Endodermal cell (in vitro differentiated cells): ENCODE results near the gene IFI27L1. TPM values are rescaled to one million over a fixed set of nuclear protein-coding genes. Genes with fewer than 3 reads are reported as not detected.

Source experiments
- DNase-seq: peaks from one replicate; pipeline ENCODE4 v3.0.0-alpha.2; 2017
- H3K27ac ChIP-seq: 2 replicates; pipeline ENCODE4 v1.5.1; 2013; ENCODE audit warnings: mild to moderate bottlenecking, low read depth, low read length, moderate library complexity
- H3K27me3 ChIP-seq: 2 replicates; pipeline ENCODE4 v1.6.1; 2013; ENCODE audit warnings: mild to moderate bottlenecking, low read length, moderate library complexity; ENCODE audit not compliant: insufficient read depth, control insufficient read depth, poor library complexity, severe bottlenecking
- H3K36me3 ChIP-seq: 2 replicates; pipeline ENCODE4 v1.7.0; 2013; ENCODE audit warnings: mild to moderate bottlenecking, low read length, moderate library complexity; ENCODE audit not compliant: control insufficient read depth, insufficient read depth
- H3K4me1 ChIP-seq: one replicate; pipeline ENCODE4 v1.7.0; 2013; ENCODE audit warnings: low read length; ENCODE audit not compliant: control insufficient read depth, insufficient read depth
- H3K4me3 ChIP-seq: 2 replicates; pipeline ENCODE4 v1.5.1; 2013; ENCODE audit warnings: mild to moderate bottlenecking, low read length, moderate library complexity
- H3K9ac ChIP-seq: 2 replicates; pipeline ENCODE4 v1.6.1; 2013; ENCODE audit warnings: mild to moderate bottlenecking, low read length, moderate library complexity; ENCODE audit not compliant: poor library complexity, severe bottlenecking; ENCODE audit errors: extremely low read depth
- H3K9me3 ChIP-seq: 2 replicates; pipeline ENCODE4 v1.6.1; 2013; ENCODE audit warnings: mild to moderate bottlenecking, low read length, moderate library complexity; ENCODE audit not compliant: control insufficient read depth
- H3K27ac Mint-ChIP-seq: 2 replicates; pipeline ENCODE4 v1.8.0; 2020; ENCODE audit warnings: mixed read lengths
- H3K27me3 Mint-ChIP-seq: 2 replicates; pipeline ENCODE4 v1.8.0; 2021; ENCODE audit warnings: mild to moderate bottlenecking, mixed read lengths; ENCODE audit not compliant: insufficient read depth
- H3K36me3 Mint-ChIP-seq: 2 replicates; pipeline ENCODE4 v1.8.0; 2020; ENCODE audit warnings: low read depth, mixed read lengths
- H3K4me1 Mint-ChIP-seq: 2 replicates; pipeline ENCODE4 v1.8.0; 2020; ENCODE audit warnings: mixed read lengths
- H3K4me3 Mint-ChIP-seq: 2 replicates; pipeline ENCODE4 v1.8.0; 2020; ENCODE audit warnings: mild to moderate bottlenecking, moderate library complexity, mixed read lengths
- H3K9me3 Mint-ChIP-seq: 2 replicates; pipeline ENCODE4 v1.8.0; 2020; ENCODE audit warnings: mild to moderate bottlenecking, mixed read lengths
- CTCF ChIP-seq: fragments of 200-600 bp; sonication (generic); conservative IDR thresholded peaks from 2 replicates; pipeline ENCODE4 v1.5.0; 2021; ENCODE audit warnings: antibody characterized with exemption, mild to moderate bottlenecking
- WGBS, 2 experiments: methylation state at CpG; one replicate each; pipeline versions ENCODE4 v1.1.5 to v1.1.7; 2013; ENCODE audit warnings: missing lambda C conversion rate in 2 of 2, mixed read lengths in 1 of 2; ENCODE audit not compliant: insufficient coverage in 1 of 2, insufficient read length in 1 of 2; 5-methylcytosine and 5-hydroxymethylcytosine counted together
- total RNA-seq, 2 donors: library from RNA; stranded (reverse); fragmentation: NEBNext Ultra II Directional in 1 of 2; extraction: Animal tissue kit (Norgen Biotek cat#: 25700) in 1 of 2; gene quantifications; 2 replicates in 1 of 2; 3 replicates in 1 of 2; pipeline ENCODE4 v1.2.1, GENCODE V29; 2021

Gene IFI27L1
- total RNA-seq, 2 donors from 2014 or later: 40.0 to 47.2 TPM

GRCh38 chr14:94056579-94057308 lies 24.4 kb upstream of the IFI27L1 start:
- no peaks in the 10 kb centered on the region for H3K27me3 ChIP-seq
- no peak for TF ChIP-seq CTCF
- Mint-ChIP-seq H3K36me3 (peaks cover 82% of the 10 kb centered on the region), H3K4me3 (no peak overlapping the region), H3K4me1 (no peaks in the 10 kb centered on the region), H3K27ac (no peak overlapping the region), H3K27me3 (no peaks in the 10 kb centered on the region), H3K9me3 (no peaks in the 10 kb centered on the region)
- H3K27ac ChIP-seq: no peak overlapping the region
- H3K4me3 ChIP-seq: no peak overlapping the region
- H3K9me3 ChIP-seq: no peaks in the 10 kb centered on the region
- no peak overlapping the region for H3K9ac ChIP-seq
- DNase-seq: no peak
- H3K4me1 ChIP-seq: no peaks in the 10 kb centered on the region
- H3K36me3 ChIP-seq: peaks cover 96% of the 10 kb centered on the region
- WGBS, 2 experiments: 91% methylated on average over 5 to 6 of the region's 6 CpGs

GRCh38 chr14:94058128-94058673 lies 22.9 kb upstream of the IFI27L1 start:
- H3K27ac Mint-ChIP-seq: peak overlapping the region; percentile 44
- WGBS, 2 experiments: 94 to 100% methylated on average over 1 of the region's 1 CpG
- H3K27me3 Mint-ChIP-seq: no peaks in the 10 kb centered on the region
- H3K9ac ChIP-seq: no peak overlapping the region
- peaks cover 90% of the 10 kb centered on the region for H3K36me3 ChIP-seq
- DNase-seq: no peak
- TF ChIP-seq CTCF: no peak
- no peaks in the 10 kb centered on the region for H3K27me3 ChIP-seq
- H3K4me1 ChIP-seq: no peaks in the 10 kb centered on the region
- no peaks in the 10 kb centered on the region for H3K9me3 ChIP-seq
- H3K4me1 Mint-ChIP-seq: peaks cover 10% of the 10 kb centered on the region
- H3K4me3 ChIP-seq: no peak overlapping the region
- no peak overlapping the region for H3K4me3 Mint-ChIP-seq
- no peak overlapping the region for H3K27ac ChIP-seq
- peaks cover 79% of the 10 kb centered on the region for H3K36me3 Mint-ChIP-seq
- H3K9me3 Mint-ChIP-seq: no peaks in the 10 kb centered on the region

GRCh38 chr14:94058674-94059138 lies 22.4 kb upstream of the IFI27L1 start:
- Histone ChIP-seq H3K9me3 (no peaks in the 10 kb centered on the region), H3K27me3 (no peaks in the 10 kb centered on the region), H3K27ac (no peak overlapping the region), H3K4me1 (no peaks in the 10 kb centered on the region), H3K4me3 (no peak overlapping the region), H3K9ac (no peak overlapping the region), H3K36me3 (peaks cover 93% of the 10 kb centered on the region)
- DNase-seq: no peak
- Mint-ChIP-seq H3K36me3 (peaks cover 79% of the 10 kb centered on the region), H3K4me1 (peaks cover 10% of the 10 kb centered on the region), H3K27me3 (no peaks in the 10 kb centered on the region), H3K4me3 (no peak overlapping the region), H3K9me3 (no peaks in the 10 kb centered on the region), H3K27ac (no peak overlapping the region)
- no peak for TF ChIP-seq CTCF
- 94 to 100% methylated on average over 3 to 5 of the region's 5 CpGs for WGBS, 2 experiments
